Glutamatergic neuron (in vitro differentiated cells): Measurements from ENCODE around the gene PTEN. TPM values are rescaled to one million over a fixed set of nuclear protein-coding genes. Genes with fewer than 3 reads are reported as not detected.

Source experiments
- DNase-seq: peaks from one replicate; pipeline ENCODE4 v3.0.0; 2022
- H3K27ac Mint-ChIP-seq: one replicate; pipeline ENCODE4 v1.8.0; 2020; ENCODE audit warnings: mild to moderate bottlenecking, mixed read lengths, inconsistent platforms; ENCODE audit not compliant: unreplicated experiment
- H3K27me3 Mint-ChIP-seq: one replicate; pipeline ENCODE4 v1.8.0; 2020; ENCODE audit warnings: mild to moderate bottlenecking, moderate library complexity, mixed read lengths, inconsistent platforms; ENCODE audit not compliant: unreplicated experiment
- H3K36me3 Mint-ChIP-seq: one replicate; pipeline ENCODE4 v1.8.0; 2020; ENCODE audit warnings: mild to moderate bottlenecking, mixed read lengths, inconsistent platforms; ENCODE audit not compliant: unreplicated experiment
- H3K4me1 Mint-ChIP-seq: one replicate; pipeline ENCODE4 v1.8.0; 2020; ENCODE audit warnings: mild to moderate bottlenecking, low read depth, mixed read lengths, inconsistent platforms; ENCODE audit not compliant: unreplicated experiment
- H3K4me3 Mint-ChIP-seq: one replicate; pipeline ENCODE4 v1.8.0; 2020; ENCODE audit warnings: mild to moderate bottlenecking, mixed read lengths, inconsistent platforms; ENCODE audit not compliant: unreplicated experiment
- H3K9me3 Mint-ChIP-seq: one replicate; pipeline ENCODE4 v1.8.0; 2020; ENCODE audit warnings: mild to moderate bottlenecking, moderate library complexity, mixed read lengths, inconsistent platforms; ENCODE audit not compliant: unreplicated experiment
- total RNA-seq: library from RNA; stranded (reverse); fragmentation: NEBNext Ultra II Directional; extraction: Animal tissue kit (Norgen Biotek cat#: 25700); gene quantifications from one replicate; pipeline ENCODE4 v1.2.1, GENCODE V29; 2021; ENCODE audit not compliant: unreplicated experiment
- TF ChIP-seq, protein P1 (sequence below): fragments of 200-600 bp; sonication (generic); IDR thresholded peaks from one replicate; pipeline ENCODE4 v1.5.0; 2021; ENCODE audit not compliant: partially characterized antibody, unreplicated experiment

PTEN gene
- total RNA-seq, 1 donor from 2014 or later = 61.2 TPM

DNA sequence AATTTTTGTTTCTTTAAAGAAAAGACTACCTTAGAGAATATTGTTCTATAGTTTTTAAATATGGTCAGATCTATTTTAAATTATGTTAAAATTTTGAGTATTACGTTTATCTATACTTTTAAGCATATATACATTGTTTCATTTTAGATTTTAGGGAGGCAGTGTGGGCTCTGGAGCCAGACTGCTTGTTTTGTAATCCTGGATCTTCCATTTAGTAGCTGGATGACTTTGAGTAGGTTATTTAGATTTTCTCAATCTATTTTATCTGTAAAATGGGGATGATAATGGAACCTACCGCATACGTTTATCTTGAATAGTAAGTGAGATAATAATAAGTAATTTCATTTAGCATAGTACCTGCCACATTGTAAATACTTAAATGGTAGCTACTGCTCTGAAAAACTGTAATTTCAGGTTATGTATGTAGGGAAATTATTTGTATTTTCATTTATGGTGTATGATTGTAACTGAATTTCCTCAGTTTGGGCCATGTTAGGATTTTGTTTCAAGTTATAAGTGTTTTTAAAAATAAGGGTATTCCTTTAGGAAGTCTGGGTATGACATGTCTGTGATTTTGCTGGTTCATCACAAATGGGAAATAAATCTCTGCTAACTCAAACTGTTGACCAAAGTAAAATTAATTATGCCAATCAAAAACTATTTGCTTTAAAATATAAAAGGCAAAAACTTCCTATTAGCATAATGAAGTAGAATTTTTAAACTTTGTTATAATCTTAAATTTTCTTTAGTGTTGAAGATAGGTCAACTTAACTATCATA, 6.5 kb downstream of the PTEN start:
- Mint-ChIP-seq H3K27me3 (peaks cover 2% of the 10 kb centered on the region), H3K9me3 (peaks cover under 1% of the 10 kb centered on the region), H3K4me1 (peaks cover 24% of the 10 kb centered on the region), H3K36me3 (no peaks in the 10 kb centered on the region), H3K4me3 (no peak overlapping the region), H3K27ac (no peak overlapping the region)
- TF ChIP-seq, protein P1, sequence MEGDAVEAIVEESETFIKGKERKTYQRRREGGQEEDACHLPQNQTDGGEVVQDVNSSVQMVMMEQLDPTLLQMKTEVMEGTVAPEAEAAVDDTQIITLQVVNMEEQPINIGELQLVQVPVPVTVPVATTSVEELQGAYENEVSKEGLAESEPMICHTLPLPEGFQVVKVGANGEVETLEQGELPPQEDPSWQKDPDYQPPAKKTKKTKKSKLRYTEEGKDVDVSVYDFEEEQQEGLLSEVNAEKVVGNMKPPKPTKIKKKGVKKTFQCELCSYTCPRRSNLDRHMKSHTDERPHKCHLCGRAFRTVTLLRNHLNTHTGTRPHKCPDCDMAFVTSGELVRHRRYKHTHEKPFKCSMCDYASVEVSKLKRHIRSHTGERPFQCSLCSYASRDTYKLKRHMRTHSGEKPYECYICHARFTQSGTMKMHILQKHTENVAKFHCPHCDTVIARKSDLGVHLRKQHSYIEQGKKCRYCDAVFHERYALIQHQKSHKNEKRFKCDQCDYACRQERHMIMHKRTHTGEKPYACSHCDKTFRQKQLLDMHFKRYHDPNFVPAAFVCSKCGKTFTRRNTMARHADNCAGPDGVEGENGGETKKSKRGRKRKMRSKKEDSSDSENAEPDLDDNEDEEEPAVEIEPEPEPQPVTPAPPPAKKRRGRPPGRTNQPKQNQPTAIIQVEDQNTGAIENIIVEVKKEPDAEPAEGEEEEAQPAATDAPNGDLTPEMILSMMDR = no peak
- no peak for DNase-seq

DNA sequence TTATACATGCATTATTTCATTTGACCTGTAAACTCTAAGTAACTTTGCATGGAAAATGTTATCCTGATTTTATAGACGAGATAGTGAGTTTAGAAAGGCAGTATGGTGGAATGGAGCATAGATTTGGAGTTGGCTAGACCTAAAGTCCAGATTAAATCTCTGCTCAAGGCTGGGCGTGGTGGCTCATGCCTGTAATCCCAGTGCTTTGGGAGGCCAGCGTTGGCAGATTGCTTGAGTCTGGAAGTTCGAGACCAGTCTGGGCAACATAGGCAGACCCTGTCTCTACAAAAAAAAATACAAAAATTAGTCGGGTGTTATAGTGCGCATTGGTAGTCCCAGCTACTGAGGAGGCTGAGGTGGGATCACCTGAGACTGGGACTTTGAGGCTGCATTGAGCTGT, 9.4 kb downstream of the PTEN start:
- Mint-ChIP-seq H3K9me3 (no peaks in the 10 kb centered on the region), H3K27me3 (no peaks in the 10 kb centered on the region), H3K36me3 (no peaks in the 10 kb centered on the region), H3K4me1 (peaks cover 13% of the 10 kb centered on the region), H3K4me3 (no peak overlapping the region), H3K27ac (no peak overlapping the region)
- no peak for DNase-seq
- TF ChIP-seq, protein P1 = no peak

- Mint-ChIP-seq H3K36me3 (no peaks in the 10 kb centered on the region), H3K9me3 (no peaks in the 10 kb centered on the region), H3K27me3 (no peaks in the 10 kb centered on the region), H3K4me1 (peaks cover 8% of the 10 kb centered on the region), H3K27ac (no peak overlapping the region), H3K4me3 (no peak overlapping the region)
- TF ChIP-seq, protein P1 = no peak
- DNase-seq = no peak
Measured at GRCh38 chr10:87873656-87874055, 10.2 kb downstream of the PTEN start.

- no peaks in the 10 kb centered on the region for H3K9me3 Mint-ChIP-seq
- no peaks in the 10 kb centered on the region for H3K27me3 Mint-ChIP-seq
- no peaks in the 10 kb centered on the region for H3K36me3 Mint-ChIP-seq
- H3K4me1 Mint-ChIP-seq = peaks cover 1% of the 10 kb centered on the region
- no peak overlapping the region for H3K27ac Mint-ChIP-seq
- no peak for DNase-seq
- no peak overlapping the region for H3K4me3 Mint-ChIP-seq
- TF ChIP-seq, protein P1 = no peak
Measured at GRCh38 chr10:87875929-87876571, 12.6 kb downstream of the PTEN start.
